HG02588 (cell line): ENCODE data around the gene JADE1.

ENCODE experiments used
- ATAC-seq: cut with Tn5 transposase; IDR thresholded peaks from one replicate; pipeline ENCODE4 v1.9.1; 2021; ENCODE audit warnings: mild to moderate bottlenecking, moderate library complexity; ENCODE audit not compliant: unreplicated experiment

The JADE1 gene

DNA sequence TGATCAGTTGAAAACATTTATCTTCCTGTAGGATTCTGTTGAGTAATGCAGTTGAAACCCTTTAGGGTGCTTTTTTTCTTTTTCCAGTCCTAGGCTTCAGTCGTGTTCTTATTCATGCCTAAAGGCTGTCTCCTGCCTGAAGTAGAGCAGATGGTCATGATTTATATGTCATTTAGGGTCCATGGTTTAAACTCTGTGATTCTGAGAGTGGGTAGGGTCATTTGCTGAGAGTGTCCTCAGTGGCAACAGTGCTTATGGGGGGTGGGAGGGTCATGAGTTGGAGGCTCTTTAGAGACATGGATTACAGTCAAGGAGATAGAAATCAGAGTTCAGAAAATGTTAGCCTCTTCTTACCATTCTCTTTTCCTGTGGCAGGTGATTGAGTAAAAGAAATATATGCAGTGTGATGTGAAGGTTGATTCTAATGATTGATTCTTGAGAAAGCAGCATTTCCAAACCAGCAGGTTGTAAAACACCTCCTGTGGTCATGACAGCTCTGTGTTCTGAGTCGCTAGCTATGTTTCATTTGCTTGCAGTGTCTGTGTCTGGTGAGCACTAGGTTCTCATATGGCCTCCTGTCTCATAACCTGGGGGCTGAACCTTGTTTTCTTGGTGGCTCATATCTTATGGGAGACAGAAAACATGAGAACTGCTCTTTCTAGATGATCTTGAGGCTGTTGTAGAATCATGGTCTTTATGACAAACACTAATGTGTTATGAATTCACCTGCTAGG is 60.4 kb downstream of the JADE1 start:
- ATAC-seq: no peak

DNA sequence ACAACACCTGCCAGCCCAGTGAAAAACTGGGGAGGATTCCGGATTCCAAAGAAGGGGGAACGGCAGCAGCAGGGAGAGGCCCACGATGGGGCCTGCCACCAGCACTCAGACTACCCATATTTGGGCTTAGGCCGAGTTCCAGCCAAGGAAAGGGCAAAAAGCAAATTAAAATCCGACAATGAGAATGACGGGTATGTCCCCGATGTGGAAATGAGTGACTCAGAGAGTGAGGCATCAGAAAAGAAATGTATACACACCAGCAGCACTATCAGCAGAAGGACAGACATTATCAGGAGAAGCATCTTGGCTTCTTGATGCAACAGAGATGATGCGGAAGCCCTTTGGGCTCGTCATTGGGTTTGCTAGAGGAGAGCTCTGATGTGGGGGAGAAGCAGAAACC is 62.4 kb downstream of the JADE1 start:
- no peak for ATAC-seq

DNA sequence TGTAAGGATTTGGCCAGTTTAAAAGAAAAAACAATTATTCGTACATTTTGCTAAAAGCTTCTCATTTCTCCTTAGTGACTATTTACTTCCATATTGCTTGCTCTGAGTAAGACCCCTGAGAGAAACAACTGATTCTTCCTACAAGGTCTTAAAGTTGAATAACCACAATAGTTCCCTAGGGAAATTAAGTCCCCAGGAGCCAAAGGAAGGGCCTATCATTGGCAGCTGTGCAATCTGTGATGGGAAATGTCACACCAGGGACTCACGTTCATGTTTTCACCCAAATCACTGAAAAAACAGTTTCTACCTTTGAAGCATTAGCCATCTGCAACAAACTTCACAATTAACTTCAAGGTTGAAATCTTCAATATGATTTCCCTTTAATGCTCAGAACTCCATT is 66.7 kb downstream of the JADE1 start:
- ATAC-seq: no peak

DNA sequence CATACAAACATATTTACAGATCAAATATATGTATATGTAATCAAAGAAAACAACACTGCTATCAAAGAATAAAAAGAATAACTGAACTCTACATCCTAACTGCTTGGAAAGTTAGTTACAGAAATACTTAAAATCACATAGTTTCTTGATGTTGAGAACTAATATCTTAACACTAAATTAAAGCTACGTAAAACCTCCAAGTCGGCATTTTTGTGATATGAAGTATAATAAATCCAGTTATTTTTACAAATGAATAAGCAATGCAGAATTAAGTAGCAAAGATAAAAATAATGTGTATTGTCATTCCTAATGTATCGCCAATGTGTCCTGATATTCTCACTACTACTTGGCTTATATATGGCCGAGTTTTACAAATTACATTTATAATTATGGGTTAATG is 68.4 kb downstream of the JADE1 start:
- ATAC-seq: no peak

DNA sequence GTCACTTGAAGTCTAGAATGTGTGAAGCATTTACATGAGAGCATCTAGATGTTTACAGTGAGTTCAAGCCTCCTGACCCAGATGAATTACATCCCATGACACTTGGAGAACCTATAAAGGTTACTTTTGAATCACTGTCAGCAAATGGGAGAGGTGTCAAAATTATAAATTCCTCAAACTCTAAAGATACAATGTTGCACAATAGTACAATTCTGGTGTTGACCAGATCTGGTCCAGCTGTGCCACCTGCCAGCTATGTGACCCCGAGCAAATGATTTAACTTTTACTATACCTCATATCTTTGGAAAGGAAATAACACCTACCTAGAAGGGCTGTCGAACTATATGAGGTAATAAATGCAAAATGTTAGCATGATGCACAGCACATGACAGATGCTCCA is 69.8 kb downstream of the JADE1 start:
- no peak for ATAC-seq

DNA sequence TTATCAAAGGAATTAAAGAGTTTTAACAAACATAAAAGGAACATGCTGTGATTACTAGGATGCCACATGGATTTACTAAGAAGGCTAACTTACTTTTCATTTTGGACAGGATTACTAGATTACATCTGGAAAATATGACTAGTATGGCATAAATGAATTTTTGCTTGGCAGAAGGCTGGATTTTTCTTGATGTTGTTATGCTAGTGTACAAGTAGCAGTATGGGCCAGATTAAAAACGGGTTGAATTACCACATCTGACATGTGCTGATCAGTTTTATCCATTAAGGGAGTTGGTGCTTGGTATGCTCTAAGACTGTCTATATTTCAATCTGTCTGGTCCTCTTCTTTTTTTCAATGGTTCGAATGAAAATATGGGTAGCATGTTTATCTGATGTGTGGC is 70.5 kb downstream of the JADE1 start:
- no peak for ATAC-seq

DNA sequence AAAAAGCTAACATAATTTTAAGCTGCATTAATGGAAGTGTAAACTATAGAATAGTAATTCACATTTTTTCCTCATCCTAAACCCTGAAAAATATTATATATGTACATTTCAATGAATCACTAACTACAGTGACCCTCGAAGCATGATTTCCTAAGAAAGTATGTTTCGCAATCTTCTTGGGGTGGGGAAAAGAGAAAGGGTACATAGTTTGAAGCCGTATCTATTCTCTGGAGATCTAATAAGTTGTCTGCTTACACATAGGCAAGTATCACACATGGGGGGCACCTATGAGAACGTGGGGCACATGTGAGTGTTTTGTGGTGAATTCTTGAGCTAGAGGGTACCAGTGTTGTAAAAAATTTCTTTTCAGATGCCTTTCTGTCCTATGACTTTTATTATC is 71.2 kb downstream of the JADE1 start:
- ATAC-seq: no peak

DNA sequence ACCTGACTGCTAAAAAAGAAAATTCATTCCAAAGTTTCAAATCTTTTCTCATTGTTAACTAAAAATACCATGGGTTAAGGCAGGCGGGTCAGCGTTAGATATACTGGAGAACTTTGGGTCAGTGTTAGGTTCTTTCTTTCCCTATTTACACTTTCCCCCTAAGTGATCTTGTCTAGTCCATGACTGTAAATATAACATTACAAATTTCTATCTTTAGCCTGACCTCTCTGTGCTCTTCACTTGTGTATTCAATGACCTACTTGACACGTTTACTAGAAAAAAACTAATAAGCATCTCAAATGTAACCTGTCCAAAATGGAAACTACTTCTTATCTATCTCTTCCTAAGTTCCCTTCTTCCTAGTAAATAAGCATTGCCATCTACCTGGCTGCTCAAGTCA is 95.3 kb downstream of the JADE1 start:
- ATAC-seq: no peak

DNA sequence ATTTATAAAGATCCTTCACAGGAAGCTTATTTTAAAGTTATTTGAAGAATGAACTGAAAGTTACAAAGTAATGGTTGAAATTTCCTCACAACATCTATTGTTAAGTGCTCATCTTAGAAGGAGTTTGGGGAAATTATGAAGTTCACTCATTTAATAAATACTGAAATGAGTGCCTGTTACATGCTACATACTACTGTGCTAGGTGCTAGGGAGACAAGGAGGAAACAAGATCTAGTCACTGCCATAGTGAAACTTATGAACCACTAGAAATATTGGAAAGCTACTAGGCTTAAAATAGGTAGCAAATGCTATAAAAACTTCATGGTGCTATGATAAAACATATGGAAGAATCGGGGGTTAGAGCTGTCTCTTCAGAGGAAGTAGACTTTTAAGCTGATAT is 97.1 kb downstream of the JADE1 start:
- no peak for ATAC-seq

DNA sequence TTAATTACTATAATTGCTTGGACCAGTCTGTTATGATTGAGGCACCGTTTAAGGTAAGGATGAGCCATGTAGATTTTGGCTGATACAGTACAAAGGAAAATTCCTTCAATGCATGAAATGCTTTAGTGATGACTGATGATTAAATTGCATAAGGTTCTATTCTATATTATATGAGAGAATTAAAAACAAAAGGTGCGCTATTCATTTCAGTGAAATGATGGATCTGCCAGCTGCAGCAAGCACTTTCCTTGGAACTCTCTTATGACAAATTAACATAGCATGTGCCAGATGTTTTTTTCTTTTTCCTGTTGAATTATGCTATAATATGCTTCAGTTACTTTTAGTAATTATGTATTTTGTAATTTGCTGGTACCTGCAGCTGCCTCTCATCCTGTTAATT is 98.5 kb downstream of the JADE1 start:
- no peak for ATAC-seq

DNA sequence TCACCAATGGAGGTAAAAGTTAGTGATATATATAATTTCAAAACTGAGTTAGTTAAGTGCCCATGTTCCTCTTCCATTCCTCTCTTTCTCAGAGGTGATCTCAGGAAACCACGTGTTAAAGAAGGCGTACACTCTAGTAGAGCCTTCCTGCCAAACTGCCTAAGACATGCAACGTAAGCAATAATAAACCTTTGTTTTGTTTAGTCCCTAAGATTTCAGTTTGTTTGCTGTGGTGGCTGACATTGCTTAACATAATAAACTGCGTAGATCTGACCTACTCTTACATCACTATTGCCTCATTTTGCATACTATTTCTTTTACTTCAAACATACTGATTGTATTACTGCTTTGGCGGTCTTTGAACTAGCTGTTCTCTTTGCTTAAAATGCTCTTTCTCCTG is 99.2 kb downstream of the JADE1 start:
- no peak for ATAC-seq

DNA sequence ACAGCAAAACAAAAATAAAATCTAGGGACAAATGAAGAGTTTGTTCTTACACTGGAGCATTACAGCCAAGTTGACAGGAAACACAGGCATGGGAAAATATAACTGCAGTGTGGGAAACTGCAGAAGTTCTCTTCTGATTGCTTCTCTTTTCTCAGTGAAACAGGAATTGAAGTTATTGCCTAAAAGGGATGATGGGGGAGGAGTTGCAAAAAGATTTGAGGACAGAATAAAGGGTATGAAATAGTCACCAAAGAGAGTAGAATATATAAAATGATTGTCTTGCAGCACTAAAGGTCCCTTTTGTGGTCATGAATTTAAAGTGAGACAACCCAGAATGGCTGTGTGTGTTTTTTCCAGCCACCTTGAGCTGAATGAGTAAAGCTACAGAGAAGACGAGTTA is 103.7 kb downstream of the JADE1 start:
- no peak for ATAC-seq

DNA sequence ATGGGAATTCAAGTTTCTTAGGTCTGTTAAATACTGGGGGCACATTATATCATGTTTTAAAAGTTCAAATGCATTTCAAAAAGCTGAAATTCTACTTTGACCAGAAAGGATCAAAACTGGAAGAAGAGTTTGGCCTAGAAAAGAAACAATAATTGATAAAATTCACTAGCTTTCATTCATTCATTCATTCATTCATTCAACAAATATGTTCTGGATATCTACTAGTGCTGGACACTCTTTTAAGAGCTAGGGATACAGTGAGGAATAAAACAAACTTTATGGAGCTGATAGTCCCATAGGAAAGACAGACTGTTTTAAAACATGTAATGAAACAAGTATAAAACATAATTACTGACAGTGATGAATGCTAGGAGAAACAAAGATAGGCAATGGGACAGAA is 106.0 kb downstream of the JADE1 start:
- no peak for ATAC-seq

DNA sequence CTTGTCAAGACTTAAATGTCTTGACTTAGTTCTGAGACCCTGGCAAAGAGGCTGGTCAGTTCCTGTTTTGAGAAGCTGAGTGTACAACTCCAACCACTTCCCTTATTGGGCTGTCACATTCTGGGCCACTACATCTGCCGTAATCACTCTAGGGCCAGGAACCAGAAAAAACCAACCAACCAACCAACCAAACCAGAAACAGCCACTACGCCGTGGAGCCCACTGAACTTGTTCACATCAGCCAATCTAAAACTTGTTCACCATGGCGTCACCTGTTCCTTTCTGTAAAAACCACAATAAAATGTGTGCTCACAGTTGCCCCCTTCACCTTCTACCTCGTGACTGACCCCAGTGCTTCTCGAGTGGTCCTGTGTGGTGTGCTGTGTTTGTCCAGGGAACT is 107.3 kb downstream of the JADE1 start:
- ATAC-seq: peak; percentile 65

DNA sequence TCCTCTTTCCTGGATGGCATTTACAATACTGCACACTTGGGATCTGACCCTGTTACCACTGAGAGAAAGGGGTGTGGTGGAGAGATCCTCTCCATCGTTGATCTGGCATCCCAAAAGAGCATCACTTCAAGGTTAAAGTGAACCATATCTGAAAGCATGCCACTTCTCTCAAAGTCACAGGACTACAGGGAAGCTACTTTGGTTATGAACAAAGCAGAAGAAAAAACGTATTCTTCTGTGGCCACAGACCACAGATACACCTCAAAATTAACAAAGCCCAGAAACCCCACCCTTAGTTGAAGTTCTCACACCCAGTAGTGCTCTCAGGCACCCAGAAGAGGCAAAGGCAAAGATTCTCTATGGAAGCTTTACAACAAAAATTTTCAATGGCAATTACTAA is 108.3 kb downstream of the JADE1 start:
- ATAC-seq: peak; percentile 68

DNA sequence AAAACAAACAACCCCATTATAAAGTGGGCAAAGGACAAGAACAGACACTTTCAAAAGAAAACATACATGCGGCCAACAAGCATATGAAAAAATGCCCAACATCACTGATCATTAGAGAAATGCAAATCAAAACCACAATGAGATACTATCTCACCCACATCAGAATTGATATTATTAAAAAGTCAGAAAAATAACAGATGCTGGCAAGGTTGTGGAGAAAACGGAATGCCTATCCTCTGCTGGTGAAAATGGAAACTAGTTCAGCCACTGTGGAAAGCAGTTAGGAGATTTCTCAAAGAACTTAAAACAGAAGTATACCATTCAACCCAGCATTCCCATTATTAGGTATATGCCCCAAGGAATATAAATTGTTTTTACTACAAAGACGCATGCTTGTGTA is 112.5 kb downstream of the JADE1 start:
- ATAC-seq: no peak
